HG02759 (cell line): ENCODE results near the gene TNFRSF1B.

ENCODE experiments used
- ATAC-seq: cut with Tn5 transposase; IDR thresholded peaks from one replicate; pipeline ENCODE4 v1.9.1; 2021; ENCODE audit warnings: mild to moderate bottlenecking, moderate library complexity; ENCODE audit not compliant: unreplicated experiment

Gene TNFRSF1B

GRCh38 chr1:12173631-12174121 is 6.9 kb downstream of the TNFRSF1B start:
- ATAC-seq, result no peak

- ATAC-seq, result no peak
These were observed 8.4 kb downstream of the TNFRSF1B start for GRCh38 chr1:12174924-12175810.

- no peak for ATAC-seq
These were observed 9.7 kb downstream of the TNFRSF1B start for GRCh38 chr1:12176298-12177118.

- ATAC-seq, result no peak
These were observed 10.6 kb downstream of the TNFRSF1B start for GRCh38 chr1:12177156-12177998.

GRCh38 chr1:12177999-12178441 is 11.2 kb downstream of the TNFRSF1B start:
- ATAC-seq, result no peak

- ATAC-seq, result no peak
These were observed 11.7 kb downstream of the TNFRSF1B start for GRCh38 chr1:12178511-12178910.

GRCh38 chr1:12179111-12179519 is 12.3 kb downstream of the TNFRSF1B start:
- no peak for ATAC-seq

GRCh38 chr1:12179676-12180075 is 12.9 kb downstream of the TNFRSF1B start:
- no peak for ATAC-seq

GRCh38 chr1:12180315-12180714 is 13.5 kb downstream of the TNFRSF1B start:
- ATAC-seq, result no peak

GRCh38 chr1:12180903-12181302 is 14.1 kb downstream of the TNFRSF1B start:
- ATAC-seq, result no peak

GRCh38 chr1:12181568-12181967 is 14.8 kb downstream of the TNFRSF1B start:
- no peak for ATAC-seq

GRCh38 chr1:12182410-12182984 is 15.7 kb downstream of the TNFRSF1B start:
- ATAC-seq, result no peak

- no peak for ATAC-seq
These were observed 16.5 kb downstream of the TNFRSF1B start for GRCh38 chr1:12183095-12183794.

- no peak for ATAC-seq
These were observed 17.4 kb downstream of the TNFRSF1B start for GRCh38 chr1:12184008-12184681.

GRCh38 chr1:12185036-12185917 is 18.5 kb downstream of the TNFRSF1B start:
- no peak for ATAC-seq

GRCh38 chr1:12185918-12186678 is 19.3 kb downstream of the TNFRSF1B start:
- no peak for ATAC-seq

GRCh38 chr1:12186679-12186985 is 19.8 kb downstream of the TNFRSF1B start:
- no peak for ATAC-seq

GRCh38 chr1:12188115-12188514 is 21.3 kb downstream of the TNFRSF1B start:
- ATAC-seq, result no peak
